Activated T-helper 1 cell treated with anti-CD3 and anti-CD28 coated beads, Interleukin-2, amount 50 U/mL, for 16 hours (primary cell): Measurements from ENCODE around the gene BTBD9.
"Not testable (repeated sequence)": the region's sequence is repeated elsewhere in the genome, so short reads cannot be mapped to it uniquely, and the experiment has no call there.

ENCODE experiments used
- DNase-seq, 2 donors: peaks; one replicate each; pipeline ENCODE4 v3.0.0-alpha.2; 2020; ENCODE audit warnings: low read depth in 1 of 2, low spot score in 1 of 2

The BTBD9 gene

DNA sequence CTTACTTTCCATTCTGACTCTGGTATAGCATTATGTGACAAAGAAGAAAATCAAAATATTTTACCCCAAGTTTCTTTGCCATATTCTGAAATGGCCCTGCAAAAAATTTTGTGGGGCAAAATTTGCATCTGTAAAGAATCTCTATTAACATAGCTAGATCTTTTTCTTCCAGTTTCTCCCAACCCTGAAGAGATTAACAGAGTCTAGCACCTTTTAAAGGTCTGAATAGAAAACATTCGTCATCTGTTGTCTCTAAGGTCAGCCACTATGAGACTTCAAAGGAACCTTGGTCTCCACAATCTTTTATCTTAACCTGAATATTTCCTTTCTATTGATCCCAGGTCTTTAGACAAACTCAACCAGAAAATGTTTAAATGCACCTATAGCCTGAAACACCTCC lies 205.7 kb downstream of the BTBD9 start:
- DNase-seq = no peak

DNA sequence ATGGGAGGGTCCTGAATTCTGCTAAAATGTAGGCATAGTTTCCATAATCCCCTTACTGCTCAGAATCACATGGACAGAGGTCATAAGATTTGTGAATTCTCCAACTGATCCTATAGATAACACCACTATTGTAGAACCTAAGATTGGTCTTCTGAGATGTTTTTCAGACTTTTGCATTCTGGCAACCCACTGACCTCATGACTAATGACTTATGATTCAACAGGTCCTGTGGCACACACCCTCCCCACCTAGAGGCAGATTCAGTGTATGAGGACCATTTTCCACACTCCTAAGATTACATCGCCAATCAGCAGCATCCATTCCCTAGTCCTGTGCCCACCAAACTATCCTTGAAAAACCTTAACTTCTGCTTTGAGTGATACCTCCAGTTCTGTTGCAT lies 207.2 kb downstream of the BTBD9 start:
- DNase-seq = no peak

DNA sequence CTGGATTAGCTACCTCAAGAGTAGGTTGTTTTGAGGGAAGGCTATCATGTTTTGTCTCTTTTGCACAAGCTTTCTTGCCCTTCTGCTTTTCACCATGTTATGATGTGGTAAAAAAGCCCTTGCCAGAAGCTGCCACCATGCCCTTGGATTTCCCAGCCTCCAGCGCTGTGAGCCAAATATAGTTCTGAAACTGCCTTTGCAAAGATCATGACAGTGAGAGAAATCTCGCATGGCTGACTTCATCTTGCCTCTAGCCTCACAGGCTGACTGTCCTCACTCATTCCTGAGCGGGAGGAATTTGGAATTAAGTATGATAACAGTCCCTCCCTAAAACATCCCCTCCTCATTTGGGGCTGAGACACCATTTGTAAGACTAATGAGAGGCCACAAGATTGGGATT lies 207.7 kb downstream of the BTBD9 start:
- no peak for DNase-seq

DNA sequence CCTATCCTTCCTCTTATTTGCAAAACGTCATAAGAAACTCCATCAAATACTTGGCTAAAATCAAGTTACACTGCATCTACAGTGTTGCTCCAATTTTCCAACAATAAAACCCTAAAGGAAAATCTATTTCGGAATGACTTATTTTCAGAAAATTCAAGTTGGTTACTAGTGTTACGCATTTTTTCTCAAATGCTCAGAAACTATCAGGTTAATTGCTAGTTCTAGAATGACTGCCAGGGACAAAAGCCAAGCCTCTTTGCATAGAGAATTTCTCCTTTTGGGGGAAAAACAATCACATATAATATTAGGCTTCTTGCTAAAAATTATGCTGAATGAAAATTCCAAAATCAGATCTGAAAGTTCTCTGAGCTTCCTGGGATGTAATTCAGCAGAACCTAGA lies 210.2 kb downstream of the BTBD9 start:
- no peak for DNase-seq

DNA sequence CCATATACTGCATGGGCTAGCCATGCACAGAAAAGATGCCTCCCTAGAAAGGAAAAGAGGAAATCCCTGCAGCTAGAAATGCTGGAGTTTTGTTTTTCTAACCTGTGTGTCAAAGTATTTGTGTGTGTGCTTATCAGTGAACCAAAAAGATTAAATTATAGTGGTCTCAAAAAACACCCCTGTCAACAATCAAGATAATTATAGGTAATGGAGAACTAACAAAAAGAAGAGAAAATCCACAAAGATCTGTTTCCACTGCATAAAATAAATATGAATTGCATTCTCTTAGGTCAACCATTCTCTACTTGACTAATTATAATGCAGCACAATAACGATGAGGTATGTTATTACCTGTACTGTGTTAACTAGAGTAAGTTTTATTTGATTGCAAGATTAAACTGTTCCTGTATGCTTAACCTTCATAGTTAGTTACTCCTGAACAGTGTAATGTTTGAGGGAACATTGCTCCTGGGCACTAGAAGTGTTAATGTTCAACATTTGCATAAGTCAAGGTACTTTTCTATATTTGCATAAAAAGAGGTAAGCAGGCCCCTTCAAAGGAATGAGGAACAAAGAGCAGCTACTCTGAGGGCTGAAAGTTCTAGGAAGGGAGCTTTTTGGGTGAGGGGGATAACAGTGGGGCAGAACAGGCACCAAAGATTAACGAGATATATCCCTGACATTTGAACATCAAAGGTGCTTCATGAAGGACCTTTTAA lies 212.1 kb downstream of the BTBD9 start:
- DNase-seq = no peak

DNA sequence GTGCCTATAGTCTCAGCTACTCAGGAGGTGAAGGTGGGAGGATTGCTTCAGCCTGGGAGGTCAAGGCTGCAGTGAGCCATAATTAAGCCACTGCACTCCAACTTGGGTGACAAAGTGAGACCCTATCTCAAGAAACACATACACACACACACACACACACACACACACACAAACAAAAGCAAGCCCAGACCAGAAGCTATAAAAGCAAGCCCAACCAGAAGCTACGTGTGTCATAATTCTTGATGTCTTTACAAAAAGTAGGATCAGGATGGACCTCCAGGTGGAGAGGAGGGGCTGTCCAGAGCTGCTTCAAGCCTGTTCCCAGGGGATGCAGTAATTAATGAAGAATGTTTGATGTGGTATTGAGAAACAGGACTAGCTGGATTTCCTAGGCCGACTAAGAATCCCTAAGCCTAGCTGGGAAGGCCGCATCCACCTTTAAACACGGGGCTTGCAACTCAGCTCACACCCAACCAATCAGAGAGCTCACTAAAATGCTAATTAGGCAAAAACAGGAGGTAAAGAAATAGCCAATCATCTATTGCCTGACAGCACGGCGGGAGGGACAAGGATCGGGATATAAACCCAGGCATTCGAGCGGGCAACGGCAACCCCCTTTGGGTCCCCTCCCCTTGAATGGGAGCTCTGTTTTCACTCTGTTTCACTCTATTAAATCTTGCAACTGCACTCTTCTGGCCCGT lies 213.8 kb downstream of the BTBD9 start:
- DNase-seq = not testable (repeated sequence)

DNA sequence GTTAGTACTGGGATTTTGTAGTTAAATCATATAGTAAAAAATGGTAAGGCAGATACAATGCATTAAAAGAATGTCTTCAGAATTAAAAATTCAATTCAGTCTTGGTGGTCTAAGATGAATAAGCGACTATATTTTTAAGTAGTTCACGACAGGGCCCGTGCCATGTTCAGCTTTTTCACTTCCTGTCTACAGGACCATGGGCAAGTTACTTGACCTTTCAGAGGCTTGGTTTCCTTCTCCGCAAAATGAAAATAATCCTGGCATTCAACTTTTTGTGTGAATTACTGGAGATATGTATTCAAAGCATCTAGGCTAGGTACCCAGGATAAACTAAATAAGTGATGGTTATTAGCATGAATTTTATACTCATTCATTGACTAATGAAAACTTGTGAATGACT lies 216.0 kb downstream of the BTBD9 start:
- DNase-seq = no peak

DNA sequence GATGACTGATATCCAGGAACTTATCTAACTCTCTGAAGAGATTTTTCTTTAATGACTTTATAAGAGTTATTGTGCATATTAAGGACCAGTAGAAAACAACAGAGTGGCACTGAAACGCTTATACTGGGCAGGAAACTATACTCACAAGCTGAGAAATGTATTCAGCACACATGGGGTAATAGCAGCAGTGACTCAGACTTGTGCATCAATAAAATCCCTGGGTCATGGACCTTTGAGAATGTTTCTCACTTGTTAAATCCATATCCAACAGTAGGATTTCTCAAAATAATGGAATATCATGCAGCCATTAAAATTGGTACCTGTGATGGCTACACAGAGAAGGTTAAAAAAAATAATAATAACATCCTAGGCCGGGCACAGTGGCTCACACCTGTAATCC lies 219.5 kb downstream of the BTBD9 start:
- DNase-seq = no peak

DNA sequence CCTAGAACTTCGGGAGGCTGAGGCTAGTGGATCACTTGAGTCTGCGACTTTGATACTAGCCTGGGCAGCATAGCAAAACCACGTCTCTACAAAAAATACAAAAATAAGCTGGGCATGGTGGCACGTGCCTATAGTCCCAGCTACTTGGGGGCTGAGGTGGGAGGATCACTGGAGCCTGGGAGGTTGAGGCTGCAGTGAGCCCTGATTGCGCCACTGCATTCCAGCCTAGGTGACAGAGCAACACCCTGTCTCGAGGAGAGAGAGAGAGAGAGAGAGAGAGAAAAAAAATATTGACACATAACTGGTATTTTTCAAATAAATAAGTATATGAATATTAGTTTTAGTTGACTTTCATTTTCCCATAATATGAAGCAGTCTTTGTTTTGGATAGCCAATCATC lies 222.2 kb downstream of the BTBD9 start:
- DNase-seq = no peak

DNA sequence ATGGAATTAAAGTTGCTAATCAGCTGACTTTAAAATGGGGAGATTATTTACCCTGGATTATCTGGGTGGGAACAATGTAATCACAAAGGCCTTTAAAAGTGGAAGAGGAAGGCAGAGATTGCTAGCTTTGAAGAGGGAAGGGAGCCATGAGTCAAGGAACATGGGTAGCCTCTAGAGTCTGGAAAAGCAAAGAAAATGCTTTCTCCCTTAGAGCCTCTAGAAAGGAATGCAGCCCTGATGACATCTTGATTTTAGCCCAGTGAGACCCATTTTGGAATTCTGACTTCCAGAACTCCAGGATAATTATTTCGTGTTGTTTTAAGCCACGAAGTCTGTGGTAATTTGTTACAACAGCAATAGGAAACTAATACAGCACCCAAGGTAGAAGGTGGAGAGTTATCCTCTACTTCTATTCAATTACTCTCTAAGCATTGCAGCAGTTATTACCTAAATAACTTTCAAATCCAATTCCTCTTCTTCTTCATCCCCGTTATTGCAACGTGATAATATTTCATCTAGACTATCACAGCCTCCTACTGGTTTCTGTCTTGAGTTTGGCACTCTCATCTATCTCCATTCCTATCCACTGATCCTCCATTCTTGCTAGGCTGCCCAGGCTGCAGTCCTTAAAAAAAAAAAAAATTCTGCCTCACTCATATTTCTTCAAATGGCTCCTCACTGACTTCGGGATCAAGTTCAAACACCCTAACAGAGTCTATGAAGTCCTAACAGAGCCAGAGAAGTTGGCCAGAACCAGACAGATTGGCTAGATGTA lies 224.3 kb downstream of the BTBD9 start:
- DNase-seq = no peak

DNA sequence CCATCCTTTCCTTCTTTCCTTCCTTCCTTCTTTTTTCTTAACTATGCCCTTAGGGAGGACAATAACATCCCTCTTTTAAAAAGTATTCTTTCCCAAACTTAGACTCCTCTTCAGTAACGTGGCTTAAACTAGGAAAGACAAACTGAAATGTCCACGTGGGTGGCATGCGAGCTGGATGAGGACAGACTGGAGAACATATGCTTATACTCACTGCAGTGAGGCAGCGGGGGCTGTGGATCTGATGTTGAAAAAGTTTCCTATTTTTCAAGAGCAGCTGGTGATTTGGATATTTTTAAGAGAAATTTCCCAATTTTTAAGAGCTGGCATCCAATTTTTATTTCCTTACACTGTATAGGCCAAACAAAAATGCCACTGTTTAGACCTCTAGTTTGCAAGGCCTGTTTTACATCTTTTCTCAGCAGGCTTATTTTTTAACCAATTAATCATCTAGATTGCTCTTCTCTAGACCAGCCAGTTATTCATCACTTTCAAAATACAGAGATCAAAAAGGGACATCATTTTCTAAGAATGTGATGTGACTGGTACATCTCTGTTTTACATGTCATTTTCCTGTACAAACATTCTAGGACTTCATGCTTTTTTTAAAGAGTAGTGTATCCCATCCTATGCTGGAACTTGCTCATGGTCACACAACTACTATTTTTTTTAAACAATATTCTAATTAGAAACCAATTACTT lies 226.5 kb downstream of the BTBD9 start:
- no peak for DNase-seq

DNA sequence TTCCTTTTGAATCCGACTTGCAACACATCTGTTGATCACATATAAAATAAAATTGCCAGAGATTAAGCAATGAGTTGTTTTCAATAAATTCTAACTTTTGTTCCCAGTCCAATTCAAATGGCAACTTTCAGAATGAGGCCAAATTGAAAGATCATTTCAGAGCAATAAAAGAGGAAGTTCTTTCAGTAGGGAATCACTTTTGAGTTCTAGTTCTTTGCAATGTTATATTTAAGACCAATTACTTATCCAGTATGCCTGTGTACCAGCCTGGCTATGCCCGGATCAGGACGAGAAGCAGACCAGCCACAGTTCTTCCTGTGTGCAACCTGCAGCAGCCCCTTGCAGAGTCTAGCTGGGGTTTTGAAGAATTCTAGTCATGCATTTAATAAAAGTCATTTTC lies 232.5 kb downstream of the BTBD9 start:
- DNase-seq = no peak

DNA sequence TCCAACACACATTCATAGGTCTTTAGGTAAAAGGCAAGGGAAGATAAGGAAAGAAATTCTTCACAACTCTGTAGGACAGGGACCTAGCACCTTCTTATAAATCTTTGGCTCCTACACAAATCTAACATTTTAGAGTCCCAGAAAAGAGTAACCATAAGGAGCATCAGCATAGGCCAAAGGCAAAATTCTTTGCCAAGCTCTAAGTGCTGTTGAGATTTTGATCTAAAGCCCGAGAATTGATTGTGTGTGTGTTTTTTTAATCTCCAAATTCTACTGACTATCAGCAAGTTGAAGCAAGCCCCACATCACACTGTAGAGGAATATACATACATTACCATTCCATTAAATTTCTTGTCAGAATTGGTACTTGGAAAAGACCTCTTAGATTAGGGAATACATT lies 233.6 kb downstream of the BTBD9 start:
- DNase-seq = no peak

DNA sequence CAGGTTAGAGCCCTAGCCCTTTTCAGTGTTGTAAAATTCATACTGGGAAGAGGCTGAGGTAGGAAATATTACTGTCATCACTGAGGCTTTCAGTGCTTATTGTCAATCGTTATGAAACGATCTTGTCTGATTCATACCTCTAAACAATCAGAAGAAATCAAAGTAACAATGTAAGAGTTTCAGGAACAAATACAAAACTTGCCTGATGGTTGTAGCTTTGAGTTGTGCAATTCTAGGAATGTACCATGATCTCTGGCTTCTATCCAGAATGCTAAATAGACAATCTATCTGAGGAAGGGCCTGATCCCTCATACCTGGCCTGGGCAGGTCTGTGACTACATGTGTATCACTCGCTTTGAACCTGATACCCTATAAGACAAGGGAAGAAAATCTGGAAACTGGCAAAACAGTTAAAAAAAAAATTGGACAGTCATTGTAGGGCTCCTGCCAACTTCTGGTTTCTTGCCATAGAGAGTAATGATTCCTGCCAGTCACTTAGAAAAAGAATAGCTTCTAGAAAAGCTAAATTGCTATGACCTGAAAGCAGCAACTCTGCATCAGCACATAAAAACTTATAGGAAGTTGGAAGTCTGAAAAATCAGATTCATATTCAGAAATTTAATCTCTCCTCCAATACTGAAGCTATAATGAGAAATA lies 234.7 kb downstream of the BTBD9 start:
- DNase-seq = no peak

DNA sequence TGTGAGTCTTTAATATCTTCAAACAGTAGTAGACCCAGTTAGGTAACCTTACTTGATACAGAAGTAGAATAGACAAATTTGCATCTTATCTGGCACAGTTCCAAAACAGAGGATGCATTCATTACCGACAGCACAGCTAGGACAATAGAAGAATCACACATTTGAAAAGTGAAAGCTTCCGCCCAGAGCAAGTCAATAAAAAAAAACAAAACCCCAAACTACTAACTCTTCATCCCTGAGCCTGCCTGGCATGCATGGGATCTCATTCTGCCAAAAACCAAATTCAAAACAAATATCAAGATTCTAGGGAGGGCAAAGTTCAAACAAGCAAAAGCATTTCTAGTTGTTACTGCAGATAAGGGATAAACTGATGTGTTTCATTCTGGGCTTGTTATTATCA lies 235.4 kb downstream of the BTBD9 start:
- no peak for DNase-seq

DNA sequence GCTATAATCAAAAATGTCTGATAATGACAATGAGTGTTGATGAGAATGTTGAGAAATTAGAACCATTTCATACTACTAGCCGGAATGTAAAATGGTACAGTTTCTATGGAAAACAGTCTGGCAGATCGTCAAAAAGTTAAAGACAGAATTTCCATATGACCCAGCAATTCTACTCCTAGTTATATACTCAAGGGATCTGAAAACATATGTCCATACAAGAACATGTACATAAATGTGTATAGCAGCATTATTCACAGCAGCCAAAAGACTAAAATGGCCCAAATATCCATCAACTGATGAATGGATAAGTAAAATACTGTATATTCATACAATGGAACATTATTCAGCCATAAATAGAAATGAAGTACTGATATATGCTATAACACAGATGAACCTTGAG lies 236.2 kb downstream of the BTBD9 start:
- no peak for DNase-seq

DNA sequence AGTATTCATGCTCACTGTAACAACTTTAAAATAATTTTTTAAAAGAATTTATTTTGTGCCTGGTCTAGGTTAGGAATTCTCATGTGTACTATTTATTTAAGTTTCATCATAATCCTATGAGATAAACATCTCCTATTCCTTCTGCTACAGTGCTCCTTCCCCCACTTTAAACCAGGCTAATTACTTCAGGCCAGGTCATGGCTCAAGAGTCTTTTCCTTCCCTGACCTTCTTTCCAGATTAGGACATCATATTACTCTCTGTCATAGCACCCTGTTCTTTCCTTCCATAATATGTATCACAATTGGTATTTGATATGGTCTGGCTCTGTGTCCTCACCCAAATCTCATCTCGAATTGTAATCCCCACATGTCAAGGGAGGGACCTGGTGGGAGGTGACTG lies 239.0 kb downstream of the BTBD9 start:
- no peak for DNase-seq

DNA sequence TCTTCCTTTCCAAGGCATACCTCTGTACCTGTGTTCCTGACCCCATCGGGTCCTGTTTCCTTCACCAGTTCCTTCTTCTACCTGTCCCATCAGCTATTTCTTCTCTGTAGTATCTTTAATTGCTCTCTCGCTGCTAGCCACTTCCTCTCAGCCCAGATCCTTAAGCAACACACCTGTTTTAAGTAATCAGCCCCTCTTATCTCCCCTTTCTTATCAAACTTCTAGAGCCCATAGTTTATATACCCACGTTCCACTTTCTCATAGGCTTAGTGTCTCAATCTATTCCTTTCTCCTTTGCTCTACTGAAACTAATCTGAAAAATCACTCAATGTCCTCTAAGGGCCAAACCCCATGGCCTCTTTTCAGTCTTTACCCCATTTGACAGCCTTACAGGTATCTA lies 239.6 kb downstream of the BTBD9 start:
- no peak for DNase-seq

DNA sequence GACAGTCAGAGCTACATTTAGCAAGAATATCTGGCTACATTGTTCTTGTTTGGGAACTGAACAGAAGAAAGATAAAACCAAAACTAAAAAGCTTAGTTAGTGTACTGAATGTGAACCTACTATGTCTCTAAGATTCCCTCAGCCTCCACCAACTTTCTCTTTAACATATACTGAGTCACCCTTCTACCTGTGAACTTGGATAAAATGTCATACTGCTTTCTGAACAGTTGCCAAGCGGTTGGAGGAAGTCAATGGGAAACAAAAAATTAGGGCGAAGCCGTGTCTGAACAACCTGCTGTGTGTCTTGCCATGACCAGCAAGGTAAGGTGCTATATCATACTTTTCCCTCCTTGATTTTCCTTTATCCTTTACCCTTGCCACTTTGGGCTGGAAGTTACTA lies 243.5 kb downstream of the BTBD9 start:
- no peak for DNase-seq

DNA sequence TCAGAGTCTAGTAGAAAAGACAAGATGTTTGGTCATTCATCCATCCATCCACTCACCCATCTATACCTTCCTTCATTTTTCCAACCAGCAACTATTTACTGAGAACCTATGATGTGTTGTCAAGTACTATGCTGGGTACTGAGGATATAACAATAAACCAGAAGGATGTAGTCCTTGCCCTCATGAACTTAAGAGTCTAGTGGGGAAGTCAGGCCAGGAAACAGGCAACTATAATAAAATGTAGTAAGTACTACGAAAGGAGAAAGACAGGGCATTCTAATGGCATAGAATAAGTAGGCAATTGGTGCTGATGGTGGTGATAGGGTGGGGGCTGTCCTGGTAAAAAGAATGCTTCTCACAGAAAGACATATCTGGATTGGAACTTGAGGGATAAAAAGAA lies 245.7 kb downstream of the BTBD9 start:
- DNase-seq = no peak
